Smooth muscle cell of the brain vasculature (primary cell): ENCODE measurements around the gene RPL39L.
"Not testable (repeated sequence)": the region's sequence is repeated elsewhere in the genome, so short reads cannot be mapped to it uniquely, and the experiment has no call there.

Source experiments
- DNase-seq: peaks from one replicate; pipeline ENCODE4 v3.0.0-alpha.2; 2012; ENCODE audit warnings: low read depth, low spot score

RPL39L gene

DNA sequence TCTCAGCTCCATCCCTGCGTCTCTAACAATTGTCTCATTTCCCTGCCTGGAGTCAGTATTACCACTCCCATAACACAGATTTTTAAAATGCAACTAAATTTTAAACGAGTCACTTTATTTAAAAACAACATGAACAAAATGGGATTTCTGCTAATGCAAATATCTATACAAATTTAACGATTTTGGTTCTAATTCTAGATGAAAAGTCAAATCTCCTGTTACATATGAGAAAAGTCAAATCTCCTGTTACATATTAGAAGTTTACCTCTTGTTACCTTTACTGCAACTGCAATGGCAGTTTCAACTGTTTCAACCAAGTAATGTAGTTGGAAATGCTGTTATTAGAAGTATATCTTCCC lies 578 bp upstream of the RPL39L start:
- DNase-seq = no peak

DNA sequence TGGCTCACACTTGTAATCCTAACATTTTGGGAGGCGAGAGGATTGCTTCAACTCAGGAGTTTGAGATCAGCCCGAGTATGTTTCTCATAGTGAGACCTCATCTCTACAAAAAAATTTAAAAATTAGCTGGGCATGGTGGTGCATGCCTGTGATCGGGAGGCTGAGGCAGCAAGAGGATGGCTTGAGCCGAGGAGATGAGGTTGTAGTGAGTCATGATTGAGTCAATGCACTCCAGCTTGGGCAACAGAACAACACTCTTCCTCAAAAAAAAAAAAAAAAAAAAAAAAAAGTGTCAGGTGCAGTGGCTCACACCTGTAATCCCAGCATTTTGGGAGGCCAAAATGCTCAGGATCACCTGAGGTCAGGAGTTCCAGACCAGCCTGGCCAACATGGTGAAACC lies 2.4 kb downstream of the RPL39L start:
- no peak for DNase-seq

DNA sequence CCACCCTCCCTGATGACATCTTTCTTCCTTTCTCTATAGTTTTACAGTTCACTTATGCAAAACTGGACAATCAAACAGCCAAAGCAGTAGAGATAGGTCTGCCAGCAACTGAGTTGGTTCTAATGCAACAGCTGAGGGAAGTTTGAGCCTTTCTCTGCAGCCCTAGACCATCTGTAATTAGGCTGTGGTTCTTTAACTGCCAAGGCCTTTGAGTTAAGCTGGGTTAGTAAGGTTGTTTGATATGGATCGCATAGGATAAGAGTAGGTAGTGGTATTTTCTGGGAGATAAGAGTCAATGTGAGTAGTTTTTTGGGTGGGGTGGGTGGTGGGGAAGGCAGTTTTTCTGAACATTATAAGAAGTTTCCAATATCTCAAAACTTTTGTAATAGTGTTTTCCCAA lies 3.0 kb downstream of the RPL39L start:
- no peak for DNase-seq

- not testable (repeated sequence) for DNase-seq
These were observed 4.1 kb downstream of the RPL39L start for GRCh38 chr3:187135172-187135690.

DNA sequence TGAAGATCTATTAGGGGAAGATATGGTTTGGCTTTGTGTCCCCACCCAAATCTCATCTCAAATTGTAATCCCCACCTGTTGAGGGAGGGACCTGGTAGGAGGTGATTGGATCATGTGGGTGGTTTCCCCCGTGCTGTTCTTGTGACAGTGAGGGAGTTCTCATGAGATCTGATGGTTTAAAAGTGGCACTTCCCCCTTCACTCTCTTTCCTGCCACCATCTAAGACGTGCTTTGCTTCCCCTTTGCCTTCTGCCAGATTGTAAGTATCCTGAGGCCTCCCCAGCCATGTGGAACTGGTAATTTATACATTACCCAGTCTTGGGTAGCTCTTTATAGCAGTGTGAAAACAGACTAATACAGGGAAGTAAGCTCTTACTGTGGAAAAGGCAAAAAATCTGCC lies 6.1 kb downstream of the RPL39L start:
- DNase-seq = not testable (repeated sequence)

DNA sequence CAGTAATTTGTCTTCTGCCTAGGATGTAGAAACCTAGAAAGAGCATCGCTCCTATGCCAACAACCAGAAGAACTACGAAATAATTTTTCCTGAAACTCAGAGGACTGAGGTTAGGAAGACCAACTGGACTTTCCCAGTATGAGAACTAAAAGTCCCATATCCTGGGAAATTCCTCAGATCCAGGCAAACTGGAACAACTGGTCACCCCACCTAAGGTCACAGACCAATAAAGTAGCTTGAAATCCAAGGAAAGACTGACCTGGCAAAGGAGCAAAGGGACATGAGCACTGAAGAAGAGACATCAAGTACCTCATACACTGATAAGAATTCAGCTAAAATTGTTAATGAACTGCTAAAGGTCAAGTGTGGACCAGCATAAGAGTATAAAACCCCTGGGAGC lies 6.6 kb downstream of the RPL39L start:
- no peak for DNase-seq

DNA sequence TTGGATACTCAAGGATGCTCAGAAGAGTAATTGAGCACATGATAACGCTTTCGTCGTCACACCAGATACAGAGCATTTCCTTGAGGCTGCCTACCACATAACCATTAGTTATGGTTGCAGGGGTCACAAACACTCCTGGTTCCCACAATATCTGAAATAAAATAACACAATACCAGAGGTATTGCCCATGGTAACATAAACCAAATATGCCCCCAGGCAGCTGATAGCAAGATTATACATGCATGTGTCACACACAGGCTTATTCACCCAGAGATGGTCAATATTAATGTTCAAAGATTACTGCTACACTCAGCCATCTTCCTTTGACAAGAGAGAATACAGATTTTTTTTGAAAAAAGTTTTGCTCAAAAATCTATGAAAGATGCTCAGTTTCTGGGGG lies 7.3 kb downstream of the RPL39L start:
- DNase-seq = no peak

GRCh38 chr3:187130346-187131066 lies 8.8 kb downstream of the RPL39L start:
- no peak for DNase-seq

- no peak for DNase-seq
These were observed 13.8 kb downstream of the RPL39L start for GRCh38 chr3:187125319-187126031.

DNA sequence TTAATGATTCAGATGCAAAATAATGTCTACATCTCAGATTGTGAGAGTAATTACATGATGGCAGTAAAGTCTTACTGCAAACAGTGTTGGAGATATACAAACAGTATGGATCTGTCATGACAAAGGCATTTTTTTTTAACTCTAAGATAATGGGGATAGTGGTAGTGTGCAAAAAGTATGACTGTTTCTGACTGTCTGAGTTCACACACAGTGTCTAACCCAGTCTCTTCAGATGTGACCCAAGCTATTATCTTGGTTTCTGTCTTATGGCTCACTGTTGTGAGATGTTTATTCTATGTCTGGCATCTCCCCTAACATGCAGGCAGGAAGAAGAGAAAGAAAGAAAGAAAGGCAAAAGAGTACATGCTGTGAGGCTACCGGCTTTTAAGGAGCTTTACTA lies 17.0 kb downstream of the RPL39L start:
- DNase-seq = no peak

DNA sequence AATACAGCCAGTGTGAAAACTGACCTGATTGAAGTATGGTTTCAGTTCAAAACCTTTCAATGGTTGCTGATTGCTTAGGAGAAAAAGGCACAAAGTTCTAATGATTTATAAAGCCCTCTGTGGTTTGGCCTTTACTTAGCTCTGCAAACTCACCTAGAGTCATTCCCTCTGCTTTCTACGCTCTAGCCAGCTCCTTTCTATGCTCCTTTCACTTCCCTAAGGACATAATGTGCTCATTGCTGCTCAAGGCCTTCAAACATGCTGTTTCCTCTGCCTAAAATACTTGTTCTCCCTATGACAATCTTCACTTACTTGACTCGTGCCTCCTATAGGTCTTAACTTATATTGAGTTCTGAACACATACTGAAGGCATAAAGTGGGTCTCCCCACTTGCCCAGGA lies 19.0 kb downstream of the RPL39L start:
- DNase-seq = no peak

- no peak for DNase-seq
These were observed 24.8 kb downstream of the RPL39L start for GRCh38 chr3:187114511-187114910.

GRCh38 chr3:187112934-187113793 lies 26.1 kb downstream of the RPL39L start:
- no peak for DNase-seq

DNA sequence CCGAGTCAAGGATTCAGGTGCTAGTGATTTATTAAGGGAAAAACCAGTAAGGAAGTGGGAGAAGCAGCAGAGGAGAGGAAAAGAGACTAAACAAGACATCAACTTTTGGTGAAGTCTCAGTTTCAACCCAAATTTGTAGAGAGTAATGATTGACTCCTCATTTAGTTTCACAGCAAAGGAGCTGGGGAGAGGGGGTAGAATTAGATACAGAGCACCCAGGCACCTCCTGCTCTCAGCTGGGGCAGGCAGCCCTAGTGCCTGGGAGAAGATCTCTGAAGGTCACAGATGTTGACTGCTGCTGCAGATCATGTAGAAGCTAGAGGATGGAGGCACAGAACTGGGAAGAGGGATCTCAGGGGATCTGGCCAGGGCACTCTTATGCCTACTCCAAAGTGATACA lies 29.1 kb downstream of the RPL39L start:
- DNase-seq = no peak

DNA sequence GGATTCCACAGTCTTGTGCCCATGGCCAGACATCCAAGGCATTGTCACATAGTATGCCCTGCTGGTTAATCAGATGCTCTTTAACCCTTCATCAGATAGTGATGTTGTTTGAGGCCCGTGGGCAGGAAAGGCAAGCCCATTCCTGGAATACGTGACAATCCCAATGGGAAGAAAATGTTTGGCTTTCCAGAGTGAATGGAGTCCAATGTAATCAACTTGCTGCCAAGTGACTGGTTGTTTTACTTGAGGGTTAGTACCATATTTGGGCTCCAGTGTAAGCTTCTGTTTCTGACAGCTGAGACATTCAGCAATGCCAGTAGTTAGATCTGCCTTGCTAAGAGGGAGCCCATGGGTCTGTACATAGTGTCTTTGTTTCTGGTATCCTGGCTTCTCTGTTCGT lies 31.3 kb downstream of the RPL39L start:
- DNase-seq = no peak

GRCh38 chr3:187105700-187106099 lies 33.6 kb downstream of the RPL39L start:
- no peak for DNase-seq

GRCh38 chr3:187104933-187105332 lies 34.4 kb downstream of the RPL39L start:
- DNase-seq = no peak

- no peak for DNase-seq
These were observed 35.0 kb downstream of the RPL39L start for GRCh38 chr3:187104342-187104741.

- DNase-seq = no peak
These were observed 36.0 kb downstream of the RPL39L start for GRCh38 chr3:187103251-187103650.

DNA sequence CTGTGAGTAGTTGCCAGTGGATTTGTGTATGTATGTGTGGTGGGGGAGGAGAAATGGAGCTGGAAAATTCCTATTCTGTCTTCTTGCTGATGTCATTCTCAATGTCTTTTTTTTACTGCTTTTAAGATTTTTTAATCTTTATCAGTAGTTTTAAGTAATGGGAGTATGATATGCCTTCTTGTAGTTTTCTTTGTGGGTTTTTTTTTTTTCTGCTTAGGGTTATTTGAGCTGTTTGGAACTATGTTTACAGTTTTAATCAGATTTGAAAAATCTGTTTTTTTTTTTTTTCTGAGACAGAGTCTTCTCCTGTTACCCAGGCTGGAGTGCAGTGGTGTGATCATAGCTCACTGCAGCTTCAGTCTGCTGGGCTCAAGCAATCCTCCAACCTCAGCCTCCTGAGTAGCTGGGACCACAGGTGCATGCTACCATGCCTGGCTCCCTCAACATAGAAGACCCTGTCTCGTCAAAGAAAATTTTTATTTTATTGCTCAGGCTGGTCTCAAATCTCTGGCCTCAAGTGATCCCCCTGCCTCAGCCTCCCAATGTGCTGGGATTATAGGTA lies 37.1 kb downstream of the RPL39L start:
- no peak for DNase-seq

DNA sequence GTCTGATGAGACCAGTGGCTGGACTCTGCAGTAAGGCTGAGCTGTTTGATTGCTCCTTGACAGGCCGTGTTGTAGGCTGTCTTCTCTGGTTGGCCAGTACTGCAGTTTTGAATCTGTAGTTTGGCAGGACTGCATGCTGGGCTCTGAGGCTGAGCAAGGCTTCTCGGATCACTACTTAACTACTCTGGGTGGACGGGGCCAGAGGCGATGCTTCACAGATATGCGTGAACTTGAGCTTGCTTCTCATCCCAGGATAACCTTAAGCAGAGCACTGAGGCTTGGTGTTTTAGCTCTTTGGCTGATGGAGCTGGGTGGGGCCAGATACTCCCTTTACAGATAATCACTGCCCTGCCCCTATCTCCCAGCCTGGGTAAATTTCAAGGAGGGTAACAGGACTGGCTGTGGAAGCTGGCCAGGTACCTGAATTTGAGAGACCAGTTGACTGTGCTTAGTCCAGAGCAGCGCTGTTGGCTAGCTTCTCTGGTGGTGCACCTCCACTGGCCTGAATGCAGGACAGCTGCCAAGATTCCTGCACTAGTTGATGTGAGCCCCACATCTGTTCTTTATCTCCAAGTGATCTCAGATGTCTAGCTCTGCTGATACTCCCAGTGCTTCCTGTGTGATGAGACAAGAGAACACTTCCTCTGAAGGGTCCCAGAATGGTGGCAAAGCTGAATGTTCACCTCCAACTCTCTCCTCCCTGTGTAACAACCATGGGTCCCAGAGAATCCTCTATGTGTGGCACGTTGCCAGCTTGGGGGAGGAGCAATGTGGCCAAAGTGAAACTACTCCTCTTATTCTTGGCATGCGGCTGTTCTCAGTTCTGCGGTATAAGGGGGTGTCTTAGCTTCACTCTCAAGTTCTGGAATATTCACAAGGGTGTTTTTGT lies 37.9 kb downstream of the RPL39L start:
- peak; percentile 61 for DNase-seq
